ENCODE measurements around the gene SRP68. TPM values are rescaled to one million over a fixed set of nuclear protein-coding genes. Genes with fewer than 3 reads are reported as not detected.

SRP68 gene
- total and polyA plus RNA-seq, 2 of the 8 experiments (the other 6 are each of a cell fraction or from before 2014, with no cell fraction given) = 57.7 to 83.5 TPM

DNA sequence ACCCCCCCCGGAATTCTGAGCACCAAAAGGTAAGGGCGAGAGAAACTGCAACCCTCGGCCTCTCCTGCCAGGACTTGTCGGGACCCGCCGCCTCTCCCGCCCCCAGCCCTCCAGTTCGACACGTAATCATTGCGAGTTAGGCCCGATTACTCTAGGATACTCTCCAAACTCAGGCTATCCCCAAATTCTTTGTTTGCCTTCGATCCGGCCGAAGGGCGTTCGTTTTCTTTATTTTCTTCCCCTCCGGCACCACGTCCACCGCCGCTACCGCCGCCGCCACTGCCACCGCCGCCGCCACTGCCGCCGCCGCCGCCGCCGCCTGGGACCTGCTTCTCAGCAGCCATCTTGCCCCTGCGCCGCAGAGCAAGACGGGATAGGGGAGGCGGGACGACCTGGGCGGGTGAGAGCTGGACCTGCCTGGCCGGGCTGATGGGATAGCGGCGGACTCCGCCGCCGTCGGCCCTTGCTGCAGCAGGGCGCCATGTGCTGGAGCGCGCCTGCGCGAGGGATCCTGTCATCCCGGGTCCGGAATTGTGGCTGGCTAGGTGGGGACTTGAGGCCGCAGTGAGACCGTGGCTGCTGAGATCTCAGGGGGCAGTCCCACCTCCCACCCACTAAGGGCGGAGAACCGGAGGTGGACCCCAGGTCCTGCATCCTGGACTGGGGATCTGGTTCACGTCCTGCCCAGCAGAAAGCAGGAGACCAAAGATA lies at the start of gene SRP68 (continued):
- TF ChIP-seq TCF12 (IDR thresholded peaks at IDR 0.05; ENCODE audit: low read depth, low read length) (no peak), ZNF274 (IDR thresholded peaks at IDR 0.05; ENCODE audit: borderline replicate concordance, extremely low read depth, low read length) (no peak), YY1 (IDR thresholded peaks at IDR 0.05; ENCODE audit: low read depth, low read length) (peak; percentile 93), TBP (IDR thresholded peaks at IDR 0.05; ENCODE audit: low read depth, low read length) (peak; percentile 86), SRF (IDR thresholded peaks at IDR 0.05; ENCODE audit: low read depth, low read length) (no peak), HDAC2 (IDR thresholded peaks at IDR 0.05; ENCODE audit: borderline replicate concordance in 1 of 2, low read depth in 2 of 2, low read length in 2 of 2) (no peak), CTCF (IDR thresholded peaks at IDR 0.05; ENCODE audit: control extremely low read depth in 1 of 3, insufficient read depth in 1 of 3, low read depth in 1 of 3, low read length in 3 of 3) (no peak), NRF1 (IDR thresholded peaks at IDR 0.05; ENCODE audit: low read depth, low read length) (peak; percentile 59), CREB1 (IDR thresholded peaks at IDR 0.05) (peak; percentile 50)

All from H1 (cell line).